Adrenal gland (tissue), 5 donors: ENCODE data around the gene ITGA2B.

ENCODE experiments used
- POLR2A ChIP-seq, 2 donors: fragments of 450-650 bp; IDR thresholded peaks; one replicate each; pipeline ENCODE4 v1.6.1; 2017; ENCODE audit warnings: antibody characterized with exemption in 2 of 2, mild to moderate bottlenecking in 2 of 2, moderate library complexity in 1 of 2
- TF ChIP-seq, protein P1 (sequence below), 6 experiments: fragments of 450-650 bp in 4 of 6; fragments of 200-600 bp in 2 of 6; sonication (generic) in 1 of 6; IDR thresholded peaks; 1 replicate in 5 of 6; 2 replicates in 1 of 6; pipeline versions ENCODE4 v1.5.1 to v1.8.0; 2016 to 2021; ENCODE audit warnings: antibody characterized with exemption in 6 of 6, mild to moderate bottlenecking in 2 of 6, moderate library complexity in 1 of 6
- donor health status: DM: no; HTN: no; CAD: no.

GRCh38 chr17:44363613-44364159 lies 25.8 kb downstream of the ITGA2B start, which contains the start of gene FAM171A2:
- TF ChIP-seq, protein P1, sequence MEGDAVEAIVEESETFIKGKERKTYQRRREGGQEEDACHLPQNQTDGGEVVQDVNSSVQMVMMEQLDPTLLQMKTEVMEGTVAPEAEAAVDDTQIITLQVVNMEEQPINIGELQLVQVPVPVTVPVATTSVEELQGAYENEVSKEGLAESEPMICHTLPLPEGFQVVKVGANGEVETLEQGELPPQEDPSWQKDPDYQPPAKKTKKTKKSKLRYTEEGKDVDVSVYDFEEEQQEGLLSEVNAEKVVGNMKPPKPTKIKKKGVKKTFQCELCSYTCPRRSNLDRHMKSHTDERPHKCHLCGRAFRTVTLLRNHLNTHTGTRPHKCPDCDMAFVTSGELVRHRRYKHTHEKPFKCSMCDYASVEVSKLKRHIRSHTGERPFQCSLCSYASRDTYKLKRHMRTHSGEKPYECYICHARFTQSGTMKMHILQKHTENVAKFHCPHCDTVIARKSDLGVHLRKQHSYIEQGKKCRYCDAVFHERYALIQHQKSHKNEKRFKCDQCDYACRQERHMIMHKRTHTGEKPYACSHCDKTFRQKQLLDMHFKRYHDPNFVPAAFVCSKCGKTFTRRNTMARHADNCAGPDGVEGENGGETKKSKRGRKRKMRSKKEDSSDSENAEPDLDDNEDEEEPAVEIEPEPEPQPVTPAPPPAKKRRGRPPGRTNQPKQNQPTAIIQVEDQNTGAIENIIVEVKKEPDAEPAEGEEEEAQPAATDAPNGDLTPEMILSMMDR (IDR thresholded peaks at IDR 0.05), result peak in 3 of 6 experiments; percentile 64 to 89 (median 78)
- peak in 1 of 2 donors; percentile 18 for TF ChIP-seq POLR2A (IDR thresholded peaks at IDR 0.05)
